Fibroblast of lung (primary cell): ENCODE results near the gene CALN1.
"Not testable (repeated sequence)": the region's sequence is repeated elsewhere in the genome, so short reads cannot be mapped to it uniquely, and the experiment has no call there.

Experiments used
- CTCF ChIP-seq, 2 donors: IDR thresholded peaks in 1 of 2; conservative IDR thresholded peaks in 1 of 2; 1 replicate in 1 of 2; 2 replicates in 1 of 2; pipeline ENCODE4 v1.5.1; 2011 to 2012; ENCODE audit warnings: low read length in 2 of 2, control low read depth in 1 of 2, inconsistent platforms in 1 of 2, low read depth in 1 of 2, mild to moderate bottlenecking in 1 of 2
- EZH2 ChIP-seq: IDR thresholded peaks from 2 replicates; pipeline ENCODE4 v1.5.1; 2012; ENCODE audit warnings: low read length, control low read depth, mild to moderate bottlenecking; ENCODE audit errors: missing control alignments

GRCh38 chr7:71737931-71738540 lies 674.1 kb downstream of the CALN1 start:
- not testable (repeated sequence) for TF ChIP-seq CTCF (conservative IDR thresholded peaks at IDR 0.05 in 1 of 2, IDR thresholded peaks at IDR 0.05 in 1 of 2; ENCODE audit: low read depth in 1 of 2, low read length in 2 of 2); EZH2
